ENCODE data around the gene ZNF532.

The ZNF532 gene

GRCh38 chr18:58870130-58870529, 5.5 kb downstream of the ZNF532 start:
- Histone ChIP-seq H3K27ac (peak overlapping the region in 1 of 2 donors; percentile 41), H3K4me3 (no peak overlapping the region)
- TF ChIP-seq, protein P1, sequence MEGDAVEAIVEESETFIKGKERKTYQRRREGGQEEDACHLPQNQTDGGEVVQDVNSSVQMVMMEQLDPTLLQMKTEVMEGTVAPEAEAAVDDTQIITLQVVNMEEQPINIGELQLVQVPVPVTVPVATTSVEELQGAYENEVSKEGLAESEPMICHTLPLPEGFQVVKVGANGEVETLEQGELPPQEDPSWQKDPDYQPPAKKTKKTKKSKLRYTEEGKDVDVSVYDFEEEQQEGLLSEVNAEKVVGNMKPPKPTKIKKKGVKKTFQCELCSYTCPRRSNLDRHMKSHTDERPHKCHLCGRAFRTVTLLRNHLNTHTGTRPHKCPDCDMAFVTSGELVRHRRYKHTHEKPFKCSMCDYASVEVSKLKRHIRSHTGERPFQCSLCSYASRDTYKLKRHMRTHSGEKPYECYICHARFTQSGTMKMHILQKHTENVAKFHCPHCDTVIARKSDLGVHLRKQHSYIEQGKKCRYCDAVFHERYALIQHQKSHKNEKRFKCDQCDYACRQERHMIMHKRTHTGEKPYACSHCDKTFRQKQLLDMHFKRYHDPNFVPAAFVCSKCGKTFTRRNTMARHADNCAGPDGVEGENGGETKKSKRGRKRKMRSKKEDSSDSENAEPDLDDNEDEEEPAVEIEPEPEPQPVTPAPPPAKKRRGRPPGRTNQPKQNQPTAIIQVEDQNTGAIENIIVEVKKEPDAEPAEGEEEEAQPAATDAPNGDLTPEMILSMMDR (IDR thresholded peaks at IDR 0.05): no peak
- no peak for DNase-seq (ENCODE audit: low spot score)

- DNase-seq (ENCODE audit: low spot score): no peak
Observed at GRCh38 chr18:58870621-58871020, 5.9 kb downstream of the ZNF532 start.

DNA sequence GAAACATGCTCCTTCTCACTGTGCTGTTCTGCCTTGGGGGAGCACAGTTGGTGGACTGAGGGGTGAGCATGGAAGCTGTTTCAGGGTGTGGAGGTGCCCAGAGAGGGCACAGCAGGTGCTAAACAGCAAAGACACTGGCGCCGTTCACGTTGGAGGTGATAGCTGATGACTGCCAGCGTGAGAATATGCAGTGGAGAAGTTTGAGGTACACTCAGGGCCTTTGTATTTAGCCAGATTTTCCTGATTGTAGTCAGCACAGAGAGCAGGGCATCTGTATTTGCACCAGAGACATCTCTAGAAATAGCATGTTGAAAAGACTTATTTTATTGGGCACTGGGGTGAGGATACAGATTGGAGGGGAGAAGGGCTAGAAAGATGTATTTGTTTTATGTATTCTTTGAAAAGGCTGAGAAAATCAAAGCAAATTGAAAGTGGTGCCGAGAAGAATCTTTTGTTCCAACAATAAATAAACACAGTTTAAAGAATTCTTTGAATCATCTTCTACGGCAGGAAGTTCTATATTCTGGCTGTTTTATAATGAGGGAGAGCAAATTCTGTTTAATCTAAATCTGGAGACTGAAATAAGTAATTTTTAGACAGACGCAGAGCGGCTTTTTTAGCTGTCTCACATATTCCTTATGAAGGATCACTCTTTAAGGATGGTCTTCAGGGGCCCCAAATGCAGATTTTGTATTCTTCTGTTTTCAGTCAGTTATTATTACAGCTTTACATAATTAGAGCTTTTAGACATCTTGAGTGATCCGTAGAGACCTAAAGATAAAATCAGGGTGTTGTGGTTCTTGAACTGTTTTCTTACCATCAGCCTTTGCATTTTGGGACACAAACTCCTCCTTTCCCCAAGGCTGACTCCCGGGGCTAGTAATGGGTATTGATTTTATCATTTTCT, 7.1 kb downstream of the ZNF532 start:
- Histone ChIP-seq H3K27ac (peak overlapping the region; percentile 0 to 52), H3K4me3 (no peak overlapping the region)
- TF ChIP-seq, protein P1 (IDR thresholded peaks at IDR 0.05): no peak
- DNase-seq (ENCODE audit: low spot score): no peak

More at GRCh38 chr18:58870621-58871020, 5.9 kb downstream of the ZNF532 start:
- TF ChIP-seq, protein P1 (IDR thresholded peaks at IDR 0.05): no peak
- Histone ChIP-seq H3K27ac (peak overlapping the region in 1 of 2 donors; percentile 41), H3K4me3 (no peak overlapping the region)

DNA sequence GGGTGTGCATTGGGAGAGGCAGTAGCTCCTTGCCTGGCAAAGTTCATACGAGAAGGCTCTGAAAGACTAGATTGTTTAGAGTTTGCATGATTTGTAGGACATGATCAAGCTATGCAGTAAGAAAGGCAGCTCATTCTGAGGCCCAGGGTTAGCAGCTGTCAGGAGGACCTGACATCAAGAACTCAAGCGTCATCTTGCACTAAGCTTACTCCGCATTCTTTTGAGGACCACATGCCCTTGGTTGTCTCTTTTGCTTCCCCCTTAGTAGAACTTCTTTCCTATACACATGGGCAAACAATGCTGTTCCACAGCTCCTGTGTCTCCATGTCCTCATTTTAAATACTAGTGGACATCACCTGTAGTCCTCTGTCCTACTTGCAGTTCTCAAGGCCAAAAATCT, 14.0 kb downstream of the ZNF532 start:
- TF ChIP-seq, protein P1 (IDR thresholded peaks at IDR 0.05): no peak
- no peak for DNase-seq (ENCODE audit: low spot score)
- H3K27ac ChIP-seq: no peak overlapping the region
- H3K4me3 ChIP-seq: no peak overlapping the region

- TF ChIP-seq, protein P1 (IDR thresholded peaks at IDR 0.05): no peak
- H3K4me3 ChIP-seq: no peak overlapping the region
- peak overlapping the region; percentile 6 to 46 for H3K27ac ChIP-seq
- no peak for DNase-seq (ENCODE audit: low spot score)
Observed at GRCh38 chr18:58881477-58881876, 16.8 kb downstream of the ZNF532 start.

DNA sequence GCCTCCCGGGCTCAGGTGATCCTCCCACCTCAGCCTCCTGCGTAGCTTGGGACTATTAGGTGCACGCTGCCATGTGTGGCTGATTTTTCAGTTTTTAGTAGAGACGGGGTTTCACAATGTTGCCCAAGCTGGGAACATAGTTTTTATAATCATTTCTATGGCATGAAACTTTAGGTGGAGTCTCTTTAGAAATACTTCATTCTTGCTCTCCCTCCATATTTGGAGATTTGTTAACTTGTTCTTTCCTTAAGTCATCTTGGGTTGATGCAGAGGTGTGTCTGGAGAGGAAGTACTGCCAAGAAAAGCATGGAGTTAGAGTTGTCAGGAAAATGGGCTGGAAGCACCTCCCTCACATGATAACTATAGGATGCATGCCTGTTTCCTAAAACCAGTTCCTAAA, 17.4 kb downstream of the ZNF532 start:
- TF ChIP-seq, protein P1 (IDR thresholded peaks at IDR 0.05): no peak
- H3K27ac ChIP-seq: peak overlapping the region; percentile 44 to 67
- no peak overlapping the region for H3K4me3 ChIP-seq
- DNase-seq (ENCODE audit: low spot score): no peak

DNA sequence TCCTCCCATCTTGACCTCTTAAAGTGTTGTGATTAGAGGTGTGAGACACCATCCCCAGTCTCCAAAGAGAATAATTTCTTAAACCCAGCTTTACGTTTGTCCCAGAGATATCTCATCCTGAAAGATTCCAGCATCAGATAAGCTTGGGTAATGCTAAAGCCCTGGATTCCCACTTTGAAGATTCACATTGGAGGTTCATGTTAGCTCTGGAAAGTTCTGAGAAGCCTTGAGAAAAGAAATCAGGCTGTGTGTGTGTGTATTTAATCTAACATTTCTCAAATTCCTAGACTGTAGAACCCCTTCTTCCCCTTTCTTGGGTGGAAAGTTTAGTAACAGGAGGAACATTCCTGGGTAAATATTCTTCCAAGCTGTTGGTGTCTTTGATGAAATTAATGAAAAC, 18.0 kb downstream of the ZNF532 start:
- no peak for DNase-seq (ENCODE audit: low spot score)
- TF ChIP-seq, protein P1 (IDR thresholded peaks at IDR 0.05): no peak
- Histone ChIP-seq H3K4me3 (no peak overlapping the region), H3K27ac (peak overlapping the region; percentile 44 to 67)

Data from coronary artery (tissue), 2 donors.